PC-3 (cell line): Measurements from ENCODE around the gene MPPED2.

ENCODE experiments used
- CTCF ChIP-seq: fragments of 300-600 bp; sonication (generic); conservative IDR thresholded peaks from 2 replicates; pipeline ENCODE4 v1.5.1; 2017; ENCODE audit warnings: antibody characterized with exemption, low read depth, mild to moderate bottlenecking, low read length
- EZH2phosphoT487 ChIP-seq: fragments of 300-600 bp; sonication (generic); IDR thresholded peaks from 2 replicates; pipeline ENCODE4 v1.6.1; 2018; ENCODE audit warnings: mild to moderate bottlenecking, antibody characterized with exemption, low read length, borderline replicate concordance

- TF ChIP-seq EZH2phosphoT487 (no peak), CTCF (no peak)
Observed at GRCh38 chr11:30479899-30480298, 106.3 kb downstream of the MPPED2 start.
